Neuronal stem cell (in vitro differentiated cells): ENCODE data around the gene MUC5B.

Experiments used
- DNase-seq: peaks from one replicate; pipeline ENCODE4 v3.0.0-alpha.2; 2013; ENCODE audit warnings: low spot score
- H2AFZ ChIP-seq: one replicate; pipeline ENCODE4 v1.6.1; 2013; ENCODE audit warnings: mild to moderate bottlenecking, low read length, inconsistent platforms
- H2AK5ac ChIP-seq: 2 replicates; pipeline ENCODE4 v1.6.1; 2013; ENCODE audit warnings: low read depth, mild to moderate bottlenecking, inconsistent platforms, low read length, moderate library complexity, mixed read lengths
- H2BK120ac ChIP-seq: 2 replicates; pipeline ENCODE4 v1.6.1; 2013; ENCODE audit warnings: low read depth, mild to moderate bottlenecking, inconsistent platforms, low read length, moderate library complexity, mixed read lengths
- H2BK12ac ChIP-seq: one replicate; pipeline ENCODE4 v1.6.1; 2013; ENCODE audit warnings: low read length, inconsistent platforms
- H2BK15ac ChIP-seq: 2 replicates; pipeline ENCODE4 v1.6.1; 2013; ENCODE audit warnings: mild to moderate bottlenecking, low read length, inconsistent platforms, mixed read lengths
- H2BK5ac ChIP-seq: one replicate; pipeline ENCODE4 v1.6.1; 2013; ENCODE audit warnings: inconsistent platforms, mild to moderate bottlenecking, low read length, moderate library complexity
- H3K14ac ChIP-seq: one replicate; pipeline ENCODE4 v1.6.1; 2013; ENCODE audit warnings: low read length, inconsistent platforms
- H3K18ac ChIP-seq: 2 replicates; pipeline ENCODE4 v1.6.1; 2013; ENCODE audit warnings: low read length, inconsistent platforms
- H3K23ac ChIP-seq: 2 replicates; pipeline ENCODE4 v1.6.1; 2013; ENCODE audit warnings: low read depth, mild to moderate bottlenecking, mixed read lengths, low read length, inconsistent platforms; ENCODE audit not compliant: poor library complexity
- H3K27ac ChIP-seq: replicated peaks from 3 replicates; pipeline ENCODE4 v1.5.1; 2013; ENCODE audit warnings: low read length, inconsistent platforms
- H3K27me3 ChIP-seq, 3 experiments: 2 replicates each; pipeline ENCODE4 v1.6.1; 2013; ENCODE audit warnings: low read length in 3 of 3, mild to moderate bottlenecking in 2 of 3, inconsistent platforms in 1 of 3, low read depth in 1 of 3, mixed read lengths in 1 of 3, moderate library complexity in 1 of 3; ENCODE audit not compliant: control insufficient read depth in 3 of 3, insufficient read depth in 3 of 3
- H3K36me3 ChIP-seq, 2 donors: replicated peaks in 1 of 2; 2 replicates each; pipeline ENCODE4 v1.6.1; 2013; ENCODE audit warnings: low read length in 2 of 2; ENCODE audit not compliant: control insufficient read depth in 2 of 2, insufficient read depth in 2 of 2
- H3K4ac ChIP-seq: 2 replicates; pipeline ENCODE4 v1.6.1; 2013; ENCODE audit warnings: inconsistent platforms, mild to moderate bottlenecking, low read length, moderate library complexity
- H3K4me1 ChIP-seq, 2 donors: 1 replicate in 1 of 2; 2 replicates in 1 of 2; pipeline ENCODE4 v1.6.1; 2013; ENCODE audit warnings: low read length in 2 of 2, low read depth in 1 of 2; ENCODE audit not compliant: control insufficient read depth in 2 of 2, insufficient read depth in 1 of 2
- H3K4me2 ChIP-seq: one replicate; pipeline ENCODE4 v1.6.1; 2013; ENCODE audit warnings: mild to moderate bottlenecking, low read length, inconsistent platforms; ENCODE audit not compliant: insufficient read depth, poor library complexity, severe bottlenecking
- H3K4me3 ChIP-seq, 2 donors: 2 replicates each; pipeline ENCODE4 v1.5.1; 2013; ENCODE audit warnings: low read length in 2 of 2, mild to moderate bottlenecking in 2 of 2, inconsistent platforms in 1 of 2, moderate library complexity in 1 of 2
- H3K79me1 ChIP-seq: one replicate; pipeline ENCODE4 v1.6.1; 2013; ENCODE audit warnings: low read depth, mild to moderate bottlenecking, inconsistent platforms, low read length, moderate library complexity
- H3K9ac ChIP-seq: one replicate; pipeline ENCODE4 v1.6.1; 2013; ENCODE audit warnings: mild to moderate bottlenecking, low read depth, low read length, inconsistent platforms; ENCODE audit not compliant: poor library complexity
- H3K9me3 ChIP-seq, 2 donors: replicated peaks in 1 of 2; 2 replicates each; pipeline versions ENCODE3 to v1.6.1; 2013; ENCODE audit warnings: low read length in 2 of 2, mild to moderate bottlenecking in 2 of 2, inconsistent platforms in 1 of 2, low read depth in 1 of 2, mixed read lengths in 1 of 2, moderate library complexity in 1 of 2; ENCODE audit not compliant: control insufficient read depth in 2 of 2, insufficient read depth in 1 of 2
- H4K8ac ChIP-seq: one replicate; pipeline ENCODE4 v1.6.1; 2013; ENCODE audit warnings: low read depth, mild to moderate bottlenecking, inconsistent platforms, low read length, moderate library complexity
- H4K91ac ChIP-seq: one replicate; pipeline ENCODE4 v1.6.1; 2013; ENCODE audit warnings: low read length, low read depth, mild to moderate bottlenecking, inconsistent platforms; ENCODE audit not compliant: poor library complexity
- WGBS, 2 donors: extraction: QIAGEN DNeasy Blood & Tissue Kit; methylation state at CpG; one replicate each; pipeline ENCODE4 v1.1.7; 2013; ENCODE audit warnings: missing lambda C conversion rate in 2 of 2, mixed read lengths in 1 of 2; ENCODE audit not compliant: insufficient read length in 2 of 2, insufficient replicate concordance in 1 of 2; ENCODE audit errors: extremely low coverage in 2 of 2; 5-methylcytosine and 5-hydroxymethylcytosine counted together

The MUC5B gene

DNA sequence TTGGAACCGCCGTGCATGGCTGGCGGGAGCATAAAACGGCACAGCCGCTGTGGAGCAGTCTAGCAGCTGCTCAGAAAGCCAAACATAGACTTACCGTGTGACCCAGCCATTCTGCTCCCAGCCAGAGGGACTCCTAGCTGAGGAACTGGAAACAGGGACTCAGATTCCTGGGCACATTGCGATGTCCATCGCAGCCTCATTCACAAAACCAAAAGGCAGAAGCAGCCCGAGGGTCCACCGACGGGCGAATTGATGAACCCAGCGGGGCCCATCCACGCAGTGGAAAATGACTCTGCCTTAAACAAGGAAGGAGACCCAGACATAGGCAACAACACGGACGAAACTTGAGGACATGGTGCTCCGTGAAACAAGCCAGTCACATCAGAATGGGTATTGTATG is 5.7 kb upstream of the MUC5B start:
- DNase-seq = no peak
- peaks cover 0 to 7% of the 10 kb centered on the region in 2 donors for H3K4me1 ChIP-seq

DNA sequence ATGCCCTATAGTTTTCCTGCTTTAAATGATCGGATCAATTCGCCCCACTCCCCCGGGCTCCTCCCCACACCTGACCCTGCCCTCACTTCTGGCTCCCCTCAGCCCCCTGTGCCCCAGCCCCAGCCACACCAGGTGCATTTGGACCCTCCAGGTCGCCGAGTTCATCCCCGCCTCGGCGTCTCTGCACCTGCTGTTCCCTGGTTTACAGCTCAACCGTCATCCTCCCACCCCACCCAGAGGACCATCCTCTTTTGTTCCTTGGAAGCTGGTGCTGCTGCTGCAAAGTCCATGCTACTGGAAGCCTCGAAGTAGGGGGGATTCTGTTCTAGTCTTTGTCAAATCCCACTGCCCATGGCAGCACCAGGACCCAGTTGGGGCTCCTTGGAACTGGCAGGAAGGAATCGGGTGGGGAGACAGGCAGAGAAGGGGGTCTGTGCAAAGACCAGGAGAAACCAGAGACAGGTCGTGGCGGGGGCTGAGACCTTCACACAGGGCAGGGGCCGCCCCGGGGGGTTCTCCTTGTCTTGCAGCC is 4.5 kb upstream of the MUC5B start:
- DNase-seq = no peak
- H3K79me1 ChIP-seq = no peaks in the 10 kb centered on the region
- WGBS, 2 donors = no CpG with 5 or more reads among the region's 15 CpGs
- H2AFZ ChIP-seq = no peak overlapping the region
- peaks cover 0 to 13% (median 0%) of the 10 kb centered on the region in 3 experiments for H3K27me3 ChIP-seq
- H2BK120ac ChIP-seq = no peak overlapping the region
- no peak overlapping the region for H3K14ac ChIP-seq
- H3K36me3 ChIP-seq = no peaks in the 10 kb centered on the region
- peak overlapping the region; percentile 97 for H2AK5ac ChIP-seq
- H2BK5ac ChIP-seq = peak overlapping the region; percentile 93
- peaks cover 0 to 6% of the 10 kb centered on the region in 2 donors for H3K9me3 ChIP-seq
- H3K18ac ChIP-seq = peak overlapping the region; percentile 38
- H3K27ac ChIP-seq = no peak overlapping the region
- no peak overlapping the region for H4K91ac ChIP-seq
- no peak overlapping the region for H3K23ac ChIP-seq
- H3K4me2 ChIP-seq = no peak overlapping the region
- no peak overlapping the region for H4K8ac ChIP-seq
- no peak overlapping the region for H3K4ac ChIP-seq
- H2BK12ac ChIP-seq = no peak overlapping the region
- peak overlapping the region; percentile 96 for H2BK15ac ChIP-seq
- H3K4me1 ChIP-seq = peaks cover 0 to 7% of the 10 kb centered on the region in 2 donors
- H3K9ac ChIP-seq = no peak overlapping the region
- H3K4me3 ChIP-seq = no peak overlapping the region

More for the DNA sequence above, 5.7 kb upstream of the MUC5B start:
- Histone ChIP-seq H4K91ac (no peak overlapping the region), H3K36me3 (no peaks in the 10 kb centered on the region), H3K23ac (no peak overlapping the region), H3K9ac (no peak overlapping the region), H3K4me2 (no peak overlapping the region), H3K27me3 (peaks cover 0 to 11% (median 0%) of the 10 kb centered on the region in 3 experiments), H3K27ac (no peak overlapping the region), H3K4ac (no peak overlapping the region), H3K18ac (no peak overlapping the region), H3K79me1 (no peaks in the 10 kb centered on the region), H3K4me3 (no peak overlapping the region), H4K8ac (no peak overlapping the region), H2BK5ac (no peak overlapping the region), H3K14ac (no peak overlapping the region), H3K9me3 (peaks cover 0 to 6% of the 10 kb centered on the region in 2 donors), H2BK12ac (no peak overlapping the region), H2AFZ (no peak overlapping the region), H2BK15ac (no peak overlapping the region), H2BK120ac (no peak overlapping the region), H2AK5ac (no peak overlapping the region)
- WGBS, 2 donors = no CpG with 5 or more reads among the region's 17 CpGs

DNA sequence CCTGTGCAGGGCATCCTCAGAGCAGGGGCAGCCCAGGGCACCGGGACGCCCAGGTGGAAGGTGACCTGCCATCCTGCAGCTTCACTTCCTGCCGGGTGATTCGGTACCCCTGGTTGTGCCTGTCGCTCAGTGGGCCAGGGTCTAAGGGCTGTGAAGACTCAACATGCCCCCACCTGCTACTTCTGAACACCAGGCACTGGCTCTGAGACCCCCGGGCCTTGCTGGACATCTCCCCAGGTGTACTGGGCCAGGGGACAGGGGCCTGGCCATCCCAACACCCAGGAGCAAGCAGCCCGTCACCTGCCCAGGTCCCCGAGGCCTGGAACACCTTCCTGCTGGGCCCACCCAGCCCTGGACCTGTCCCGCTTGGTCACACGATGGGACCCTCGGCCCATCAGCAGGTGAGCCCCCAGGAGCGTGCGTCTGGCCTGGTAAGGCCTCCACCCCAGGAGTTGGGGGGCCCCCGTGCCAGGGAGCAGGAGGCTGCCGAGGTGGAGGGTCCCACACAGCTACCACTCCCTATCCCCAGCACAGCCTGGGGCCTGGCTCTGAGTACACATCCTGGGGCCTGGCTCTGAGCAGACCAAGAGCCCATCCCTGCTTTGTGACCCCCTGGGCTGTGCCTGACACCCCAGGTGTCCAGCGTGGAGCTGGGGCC is 3.9 kb upstream of the MUC5B start:
- Histone ChIP-seq H2AK5ac (peak overlapping the region; percentile 97), H4K91ac (no peak overlapping the region), H3K4ac (peak overlapping the region; percentile 10), H2BK15ac (peak overlapping the region; percentile 96), H4K8ac (no peak overlapping the region), H2AFZ (no peak overlapping the region), H3K4me3 (no peak overlapping the region), H3K36me3 (no peaks in the 10 kb centered on the region), H3K27me3 (peaks cover 0 to 13% (median 0%) of the 10 kb centered on the region in 3 experiments), H3K14ac (peak overlapping the region; percentile 56), H3K23ac (peak overlapping the region; percentile 75), H3K79me1 (no peaks in the 10 kb centered on the region), H3K4me1 (peaks cover 0 to 7% of the 10 kb centered on the region in 2 donors), H3K27ac (no peak overlapping the region), H2BK5ac (peak overlapping the region; percentile 93), H3K9me3 (peaks cover 0 to 6% of the 10 kb centered on the region in 2 donors), H2BK12ac (peak overlapping the region; percentile 73), H3K18ac (peak overlapping the region; percentile 93), H2BK120ac (peak overlapping the region; percentile 72), H3K4me2 (no peak overlapping the region), H3K9ac (peak overlapping the region; percentile 53)
- no peak for DNase-seq
- no CpG with 5 or more reads among the region's 16 CpGs for WGBS, 2 donors

DNA sequence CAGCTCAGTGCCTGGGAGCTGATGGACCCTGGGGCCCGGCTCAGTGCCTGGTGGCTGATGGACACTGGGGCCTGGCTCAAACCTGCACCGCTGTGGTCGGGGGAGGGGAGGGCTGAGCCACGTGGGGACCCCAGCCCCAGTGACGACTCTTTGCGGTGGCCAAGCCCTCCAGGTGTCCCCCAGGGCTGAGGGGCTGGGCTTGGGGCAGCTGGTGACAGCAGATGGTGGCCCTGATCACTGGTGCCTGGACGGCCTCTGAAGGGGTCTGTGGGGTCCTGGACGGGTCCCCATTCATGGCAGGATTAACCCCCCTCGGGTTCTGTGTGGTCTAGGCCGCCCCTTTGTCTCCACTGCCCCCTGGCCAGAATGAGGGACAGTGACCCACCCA is 3.4 kb upstream of the MUC5B start:
- peaks cover 0 to 7% of the 10 kb centered on the region in 2 donors for H3K4me1 ChIP-seq
- peak overlapping the region; percentile 73 for H2BK12ac ChIP-seq
- H3K4me2 ChIP-seq = no peak overlapping the region
- H3K79me1 ChIP-seq = no peaks in the 10 kb centered on the region
- H3K27me3 ChIP-seq = peaks cover 0 to 13% (median 0%) of the 10 kb centered on the region in 3 experiments
- no peak overlapping the region for H3K27ac ChIP-seq
- no peak overlapping the region for H4K8ac ChIP-seq
- H3K36me3 ChIP-seq = no peaks in the 10 kb centered on the region
- peak overlapping the region; percentile 56 for H3K14ac ChIP-seq
- peak overlapping the region; percentile 74 for H2AFZ ChIP-seq
- no peak overlapping the region for H4K91ac ChIP-seq
- peak overlapping the region; percentile 88 for H3K9ac ChIP-seq
- H2AK5ac ChIP-seq = peak overlapping the region; percentile 97
- H2BK5ac ChIP-seq = peak overlapping the region; percentile 93
- H3K23ac ChIP-seq = peak overlapping the region; percentile 75
- H2BK120ac ChIP-seq = peak overlapping the region; percentile 72
- peaks cover 0 to 6% of the 10 kb centered on the region in 2 donors for H3K9me3 ChIP-seq
- H3K4ac ChIP-seq = no peak overlapping the region
- H3K18ac ChIP-seq = peak overlapping the region; percentile 93
- H2BK15ac ChIP-seq = peak overlapping the region; percentile 96
- WGBS, 2 donors = no CpG with 5 or more reads among the region's 10 CpGs
- no peak overlapping the region for H3K4me3 ChIP-seq
- no peak for DNase-seq
